Dedifferentiated amniotic fluid mesenchymal stem cell (primary cell): ENCODE data around the gene AADAT.
"Not testable (repeated sequence)": the region's sequence is repeated elsewhere in the genome, so short reads cannot be mapped to it uniquely, and the experiment has no call there.

Experiments
- DNase-seq: peaks from one replicate; pipeline ENCODE4 v3.0.0-alpha.2; 2016; ENCODE audit errors: extremely low spot score

AADAT gene

GRCh38 chr4:170089668-170090351, at the start of gene AADAT:
Gene AADAT (minus strand): TSS chr4:170089956. CDS start chr4:170089690, 266 bp downstream.
- DNase-seq: peak; percentile 61

- DNase-seq: peak; percentile 82
Measured at GRCh38 chr4:170138580-170139194, 48.9 kb upstream of the AADAT start.

- DNase-seq: no peak
Measured at GRCh38 chr4:170137927-170138326, 48.2 kb upstream of the AADAT start.

- no peak for DNase-seq
Measured at GRCh38 chr4:170137466-170137865, 47.7 kb upstream of the AADAT start.

- no peak for DNase-seq
Measured at GRCh38 chr4:170134821-170135220, 45.1 kb upstream of the AADAT start.

GRCh38 chr4:170128219-170128804, 38.6 kb upstream of the AADAT start:
- no peak for DNase-seq

GRCh38 chr4:170127758-170128157, 38.0 kb upstream of the AADAT start:
- no peak for DNase-seq

- no peak for DNase-seq
Measured at GRCh38 chr4:170124406-170124805, 34.6 kb upstream of the AADAT start.

GRCh38 chr4:170122252-170122651, 32.5 kb upstream of the AADAT start:
- DNase-seq: no peak

- no peak for DNase-seq
Measured at GRCh38 chr4:170114636-170115035, 24.9 kb upstream of the AADAT start.

- not testable (repeated sequence) for DNase-seq
Measured at GRCh38 chr4:170114183-170114582, 24.4 kb upstream of the AADAT start.

- no peak for DNase-seq
Measured at GRCh38 chr4:170111546-170111945, 21.8 kb upstream of the AADAT start.

- no peak for DNase-seq
Measured at GRCh38 chr4:170111085-170111484, 21.3 kb upstream of the AADAT start.

- no peak for DNase-seq
Measured at GRCh38 chr4:170110285-170110672, 20.5 kb upstream of the AADAT start.

- DNase-seq: peak; percentile 73
Measured at GRCh38 chr4:170109586-170110284, 20.0 kb upstream of the AADAT start.

- no peak for DNase-seq
Measured at GRCh38 chr4:170106900-170107299, 17.1 kb upstream of the AADAT start.

GRCh38 chr4:170102426-170102825, 12.7 kb upstream of the AADAT start:
- no peak for DNase-seq

GRCh38 chr4:170098171-170098570, 8.4 kb upstream of the AADAT start:
- DNase-seq: not testable (repeated sequence)

GRCh38 chr4:170097681-170098080, 7.9 kb upstream of the AADAT start:
- DNase-seq: no peak

GRCh38 chr4:170093973-170094535, 4.3 kb upstream of the AADAT start:
- no peak for DNase-seq

- DNase-seq: no peak
Measured at GRCh38 chr4:170091069-170091696, 1.4 kb upstream of the AADAT start.
